Measurements from ENCODE around the gene MT1X. TPM values are rescaled to one million over a fixed set of nuclear protein-coding genes. Genes with fewer than 3 reads are reported as not detected.
"Not testable (repeated sequence)": the region's sequence is repeated elsewhere in the genome, so short reads cannot be mapped to it uniquely, and the experiment has no call there.

MT1X gene
- polyA plus RNA-seq, 2 of the 4 experiments (the other 2 are of a cell fraction), result 44.0 to 131 TPM

- no peaks in the 10 kb centered on the region for H3K4me1 ChIP-seq
- WGBS (ENCODE audit: missing lambda C conversion rate), result 74% methylated on average over 38 of the region's 38 CpGs
- no peak for TF ChIP-seq BCL3 (IDR thresholded peaks at IDR 0.05)
- TF ChIP-seq HEYL (CRISPR knock-in tag; IDR thresholded peaks at IDR 0.05), result no peak
- TF ChIP-seq SMC3 (IDR thresholded peaks at IDR 0.05), result no peak
- no peak for TF ChIP-seq RNF2 (IDR thresholded peaks at IDR 0.05; ENCODE audit: borderline replicate concordance, low read depth)
- no peak for TF ChIP-seq HOXA7 (CRISPR knock-in tag; IDR thresholded peaks at IDR 0.05)
- no peak for TF ChIP-seq HOXB13 (CRISPR knock-in tag; IDR thresholded peaks at IDR 0.05; ENCODE audit: low read depth)
- no peaks in the 10 kb centered on the region for H3K9me3 ChIP-seq
- no peak within 1 kb of the TSS for H3K4me2 ChIP-seq
- ATAC-seq (no peak), DNase-seq (ENCODE audit: low read depth in 1 of 2, low spot score in 1 of 2) (no peak), FAIRE-seq (no peak)
- H3K4me3 ChIP-seq, result no peak within 1 kb of the TSS
- CTCF ChIA-PET, result interaction anchor here (1.0 to 1.8 kb wide), 2 partner anchors 26 to 69 kb away, joined by 3 to 6 read pairs; no protein-coding TSS in a partner anchor
- no peak within 1 kb of the TSS for H3K27ac ChIP-seq
- POLR2A ChIA-PET, result no interaction called here
Measured at GRCh38 chr16:56669005-56669839, 13.0 kb upstream of the MT1X start, which contains the start of gene MT1H. Gene MT1H, plus strand, starts transcription at chr16:56669814. Its CDS starts 71 bp downstream, at chr16:56669885.

- POLR2A ChIA-PET, result no interaction called here
- DNase-seq (ENCODE audit: low read depth in 1 of 2, low spot score in 1 of 2) (no peak), FAIRE-seq (no peak), ATAC-seq (no peak)
- WGBS (ENCODE audit: missing lambda C conversion rate), result 67% methylated on average over 18 of the region's 19 CpGs
- Histone ChIP-seq H3K9me3 (no peaks in the 10 kb centered on the region), H3K4me2 (no peak overlapping the region), H3K4me1 (no peaks in the 10 kb centered on the region), H3K27ac (no peak overlapping the region), H3K4me3 (no peak overlapping the region)
- TF ChIP-seq GATA3 (IDR thresholded peaks at IDR 0.05; ENCODE audit: borderline replicate concordance) (no peak), SMC3 (IDR thresholded peaks at IDR 0.05) (no peak), TP53 (CRISPR knock-in tag; IDR thresholded peaks at IDR 0.05) (no peak), RNF2 (IDR thresholded peaks at IDR 0.05; ENCODE audit: borderline replicate concordance, low read depth) (no peak), FOSB (CRISPR knock-in tag; IDR thresholded peaks at IDR 0.05) (no peak), JUN (IDR thresholded peaks at IDR 0.05) (no peak), MYC (IDR thresholded peaks at IDR 0.05; ENCODE audit: borderline replicate concordance, low read length) (no peak)
- CTCF ChIA-PET, result interaction anchor here (0.9 to 4.9 kb wide), 3 partner anchors 26 to 193 kb away, joined by 3 to 51 read pairs (median 6); no protein-coding TSS in a partner anchor
Measured at GRCh38 chr16:56669840-56670619, 12.2 kb upstream of the MT1X start.

GRCh38 chr16:56670620-56670934, 11.7 kb upstream of the MT1X start:
- TF ChIP-seq MYC (IDR thresholded peaks at IDR 0.05; ENCODE audit: borderline replicate concordance, low read length) (no peak), EHMT2 (IDR thresholded peaks at IDR 0.05; ENCODE audit: low read depth) (no peak), CBX8 (IDR thresholded peaks at IDR 0.05) (no peak), BCL3 (IDR thresholded peaks at IDR 0.05) (no peak), POLR2A (IDR thresholded peaks at IDR 0.05; ENCODE audit: low read length) (no peak), TP53 (CRISPR knock-in tag; IDR thresholded peaks at IDR 0.05) (no peak), ZFP36 (IDR thresholded peaks at IDR 0.05; ENCODE audit: borderline replicate concordance, partially characterized antibody) (no peak), CTCF (IDR thresholded peaks at IDR 0.05) (no peak), ATOH8 (CRISPR knock-in tag; IDR thresholded peaks at IDR 0.05; ENCODE audit: low read depth) (no peak), NR3C1 (IDR thresholded peaks at IDR 0.05) (no peak), FOSB (CRISPR knock-in tag; IDR thresholded peaks at IDR 0.05) (no peak), FOXS1 (CRISPR knock-in tag; IDR thresholded peaks at IDR 0.05) (no peak)
- DNase-seq (ENCODE audit: low read depth in 1 of 2, low spot score in 1 of 2) (no peak), ATAC-seq (no peak), FAIRE-seq (no peak)
- Histone ChIP-seq H3K4me2 (no peak overlapping the region), H3K4me1 (no peaks in the 10 kb centered on the region), H3K4me3 (no peak overlapping the region), H3K27ac (no peak overlapping the region), H3K9me3 (no peaks in the 10 kb centered on the region)
- ChIA-PET POLR2A (no interaction called here), CTCF (interaction anchor here (0.9 to 4.9 kb wide), 3 partner anchors 27 to 193 kb away, joined by 3 to 51 read pairs (median 6); no protein-coding TSS in a partner anchor)
- WGBS (ENCODE audit: missing lambda C conversion rate), result 68% methylated on average over 2 of the region's 2 CpGs

GRCh38 chr16:56671691-56672090, 10.6 kb upstream of the MT1X start:
- H3K9me3 ChIP-seq; ATAC-seq; H3K4me1 ChIP-seq; H3K27ac ChIP-seq; POLR2A ChIA-PET; DNase-seq (ENCODE audit: low read depth in 1 of 2, low spot score in 1 of 2); H3K4me2 ChIP-seq; H3K4me3 ChIP-seq: not testable (repeated sequence)
- FAIRE-seq, result peak; percentile 46
- CTCF ChIA-PET, result interaction anchor here (0.7 to 4.9 kb wide), 3 partner anchors 14 to 122 kb away, joined by 3 to 51 read pairs (median 6); partner anchors contain the start of gene MT1F
- 25% methylated on average over 2 of the region's 2 CpGs for WGBS (ENCODE audit: missing lambda C conversion rate)

- H3K4me3 ChIP-seq; H3K27ac ChIP-seq; DNase-seq (ENCODE audit: low read depth in 1 of 2, low spot score in 1 of 2); H3K9me3 ChIP-seq; FAIRE-seq; POLR2A ChIA-PET; H3K4me2 ChIP-seq; H3K4me1 ChIP-seq; ATAC-seq: not testable (repeated sequence)
- 60% methylated on average over 3 of the region's 3 CpGs for WGBS (ENCODE audit: missing lambda C conversion rate)
- CTCF ChIA-PET, result interaction anchor here (1.7 to 4.9 kb wide), 3 partner anchors 14 to 61 kb away, joined by 6 to 51 read pairs (median 7); partner anchors contain the start of gene MT1F
Measured at GRCh38 chr16:56672171-56672570, 10.1 kb upstream of the MT1X start.
